ENCODE data around the gene SPATA7. TPM values are rescaled to one million over a fixed set of nuclear protein-coding genes. Genes with fewer than 3 reads are reported as not detected.

The SPATA7 gene
- total and polyA plus RNA-seq, 2 of the 4 experiments (the other 2 are of a cell fraction), result 6.6 to 10.0 TPM

- no peak for TF ChIP-seq MXI1 (IDR thresholded peaks at IDR 0.05; ENCODE audit: borderline replicate concordance, low read depth, low read length)
- no peak for TF ChIP-seq RAD21 (IDR thresholded peaks at IDR 0.05; ENCODE audit: low read length)
- TF ChIP-seq ELK1 (IDR thresholded peaks at IDR 0.05; ENCODE audit: borderline replicate concordance, low read depth, low read length), result no peak
- no peak for TF ChIP-seq MAFK (IDR thresholded peaks at IDR 0.05; ENCODE audit: low read depth, low read length)
- no peak for TF ChIP-seq USF2 (IDR thresholded peaks at IDR 0.05; ENCODE audit: low read depth, low read length)
- no peak for TF ChIP-seq NFE2L2 (IDR thresholded peaks at IDR 0.05; ENCODE audit: low read depth, low read length)
- TF ChIP-seq RCOR1 (IDR thresholded peaks at IDR 0.05; ENCODE audit: insufficient replicate concordance, low read length), result no peak
- TF ChIP-seq CEBPB (IDR thresholded peaks at IDR 0.05; ENCODE audit: low read depth, low read length), result no peak
- no peak for TF ChIP-seq CTCF (conservative IDR thresholded peaks at IDR 0.05; ENCODE audit: low read depth, low read length)
- TF ChIP-seq POLR2A (IDR thresholded peaks at IDR 0.05; ENCODE audit: low read depth, low read length), result no peak
- TF ChIP-seq FOS (IDR thresholded peaks at IDR 0.05; ENCODE audit: low read depth, low read length), result no peak
- TF ChIP-seq RFX5 (IDR thresholded peaks at IDR 0.05; ENCODE audit: low read depth, low read length), result no peak
- TF ChIP-seq CHD1 (IDR thresholded peaks at IDR 0.05; ENCODE audit: low read depth, low read length), result no peak
- no peak for TF ChIP-seq SMC3 (IDR thresholded peaks at IDR 0.05; ENCODE audit: low read depth, low read length)
- TF ChIP-seq MAZ (IDR thresholded peaks at IDR 0.05; ENCODE audit: borderline replicate concordance, low read depth, low read length), result no peak
- TF ChIP-seq BHLHE40 (IDR thresholded peaks at IDR 0.05; ENCODE audit: low read depth, low read length), result no peak
- no peak overlapping the region for H4K8ac ChIP-seq (ENCODE audit: low read depth in 2 of 2, low read length in 2 of 2)
- no peak overlapping the region for H3K14ac ChIP-seq (replicated peaks; ENCODE audit: low read depth, low read length)
- no CpG with 5 or more reads among the region's 2 CpGs for WGBS, 2 experiments (ENCODE audit: extremely low coverage in 2 of 2, insufficient read length in 1 of 2)
- no peak overlapping the region for H2BK5ac ChIP-seq (ENCODE audit: low read depth, low read length, poor library complexity, severe bottlenecking)
- H4K20me1 ChIP-seq (ENCODE audit: insufficient read depth, low read length), result no peaks in the 10 kb centered on the region
- POLR2A ChIA-PET (ENCODE audit: unreplicated experiment), result interaction anchor here (0.6 kb wide), 1 partner anchor 101 kb away, joined by 3 read pairs; no protein-coding TSS in a partner anchor
- BruUV-seq (replicated peaks), result no TSS peak
- H3K23ac ChIP-seq (ENCODE audit: low read depth, low read length), result no peak overlapping the region
- no peak overlapping the region for H2BK120ac ChIP-seq (ENCODE audit: low read depth, low read length)
- H3K79me1 ChIP-seq (ENCODE audit: low read depth in 1 of 2, low read length in 2 of 2), result peaks cover 8 to 26% of the 10 kb centered on the region in 2 experiments
- H3K9me3 ChIP-seq (ENCODE audit: control insufficient read depth, insufficient read depth, low read length), result no peaks in the 10 kb centered on the region
- ATAC-seq (ENCODE audit: low read depth) (no peak), DNase-seq (no peak)
- no peak overlapping the region for H2BK15ac ChIP-seq (ENCODE audit: low read depth, low read length)
- no peak overlapping the region for H4K91ac ChIP-seq (ENCODE audit: insufficient read depth, low read depth, low read length)
- H3K56ac ChIP-seq (ENCODE audit: extremely low read depth, insufficient read depth, low read length), result no peak overlapping the region
- no peak overlapping the region for H4K5ac ChIP-seq (ENCODE audit: low read depth, low read length)
- H2AK5ac ChIP-seq (ENCODE audit: low read depth, low read length), result no peak overlapping the region
- H2BK20ac ChIP-seq (ENCODE audit: low read depth, low read length), result no peak overlapping the region
- H3K27me3 ChIP-seq (ENCODE audit: control insufficient read depth, insufficient read depth, low read length), result no peaks in the 10 kb centered on the region
- H3K9ac ChIP-seq (ENCODE audit: low read depth, low read length), result no peak overlapping the region
- dilution Hi-C loops (cut with HindIII; ENCODE audit: low sequenced_read_pairs, unreplicated experiment) (no loop called here), in situ Hi-C loops (cut with MboI; ENCODE audit: low sequenced_read_pairs) (no loop called here), intact Hi-C loops (cut with micrococcal nuclease) (no loop called here)
- H3K27ac ChIP-seq (ENCODE audit: insufficient read depth, low read length), result no peak overlapping the region
- no peak overlapping the region for H3K4me2 ChIP-seq (ENCODE audit: low read depth, low read length)
- H3K9me1 ChIP-seq (ENCODE audit: insufficient read depth, low read length), result peaks cover 6% of the 10 kb centered on the region
- CTCF ChIA-PET, result interaction anchor here (0.5 to 1.0 kb wide), 6 partner anchors 10 to 232 kb away, joined by 3 to 8 read pairs (median 4); no protein-coding TSS in a partner anchor
- peaks cover 11% of the 10 kb centered on the region for H3K4me1 ChIP-seq (ENCODE audit: control insufficient read depth, insufficient read depth, low read length)
- peaks cover 45% of the 10 kb centered on the region for H3K36me3 ChIP-seq (ENCODE audit: control insufficient read depth, insufficient read depth, low read length)
- H2AK9ac ChIP-seq (replicated peaks; ENCODE audit: low read depth, low read length, poor library complexity), result no peak overlapping the region
- H3K18ac ChIP-seq (ENCODE audit: low read depth, low read length), result no peak overlapping the region
- H3K4ac ChIP-seq (ENCODE audit: low read depth, low read length), result no peak overlapping the region
- H2AFZ ChIP-seq (replicated peaks; ENCODE audit: low read length, poor library complexity), result no peak overlapping the region
- no peak overlapping the region for H3K4me3 ChIP-seq (ENCODE audit: insufficient read depth, low read depth, low read length)
Measured at GRCh38 chr14:88481059-88481458, 95.6 kb downstream of the SPATA7 start.
